ENCODE results near the gene SLC15A2.

The SLC15A2 gene

GRCh38 chr3:121979734-121980449, 85.7 kb downstream of the SLC15A2 start:
- DNase-seq (ENCODE audit: low read depth in 2 of 2): no peak

- DNase-seq (ENCODE audit: low read depth in 2 of 2): no peak
Measured at GRCh38 chr3:121980450-121980796, 86.2 kb downstream of the SLC15A2 start.

GRCh38 chr3:121981473-121981872, 87.3 kb downstream of the SLC15A2 start:
- DNase-seq (ENCODE audit: low read depth in 2 of 2): no peak

- DNase-seq (ENCODE audit: low read depth in 2 of 2): no peak
Measured at GRCh38 chr3:121985846-121986245, 91.6 kb downstream of the SLC15A2 start.

- no peak for DNase-seq (ENCODE audit: low read depth in 2 of 2)
Measured at GRCh38 chr3:121988146-121988545, 93.9 kb downstream of the SLC15A2 start.

GRCh38 chr3:121989943-121990342, 95.7 kb downstream of the SLC15A2 start:
- no peak for DNase-seq (ENCODE audit: low read depth in 2 of 2)

- DNase-seq (ENCODE audit: low read depth in 2 of 2): no peak
Measured at GRCh38 chr3:121992601-121993560, 98.7 kb downstream of the SLC15A2 start.

All from activated CD8-positive, alpha-beta memory T cell treated with anti-CD3 and anti-CD28 coated beads for 4 hours (primary cell).